Dermis blood vessel endothelial cell (primary cell): Measurements from ENCODE around the gene TCHHL1. TPM values are rescaled to one million over a fixed set of nuclear protein-coding genes. Genes with fewer than 3 reads are reported as not detected.

Experiments used
- DNase-seq: peaks from one replicate; pipeline ENCODE4 v3.0.0; 2010
- total RNA-seq: library from RNA; depleted of rRNA; stranded (reverse); fragments of >200 nt; gene quantifications from 2 replicates; pipeline ENCODE4 v1.2.3, GENCODE V29; 2014

TCHHL1 gene
- total RNA-seq, result not detected in 2 replicates

- no peak for DNase-seq
These were observed at the start of gene TCHHL1 for GRCh38 chr1:152089014-152089674. TSS of gene TCHHL1 (minus strand) at chr1:152089064. CDS start at chr1:152088143, 921 bp downstream.

DNA sequence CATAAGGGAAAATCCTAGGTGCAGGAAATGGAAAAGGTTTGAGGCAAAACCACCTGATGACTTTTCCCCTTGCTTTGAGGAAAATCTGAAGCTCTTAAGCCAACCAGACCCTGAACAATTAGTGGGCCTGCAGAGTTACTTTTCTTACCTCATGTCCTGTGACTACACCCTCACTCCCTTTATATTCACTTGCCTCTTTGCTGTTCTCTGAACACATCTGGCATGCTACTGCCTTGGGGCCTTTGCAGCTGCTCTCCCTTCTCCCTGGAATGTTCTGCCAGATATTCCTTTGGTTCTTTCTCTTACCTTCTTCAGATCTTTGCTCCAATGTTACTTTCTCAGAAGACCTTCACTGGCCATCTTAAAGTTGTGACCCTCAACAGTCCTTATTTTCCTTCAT lies 48.4 kb upstream of the TCHHL1 start:
- DNase-seq, result no peak

DNA sequence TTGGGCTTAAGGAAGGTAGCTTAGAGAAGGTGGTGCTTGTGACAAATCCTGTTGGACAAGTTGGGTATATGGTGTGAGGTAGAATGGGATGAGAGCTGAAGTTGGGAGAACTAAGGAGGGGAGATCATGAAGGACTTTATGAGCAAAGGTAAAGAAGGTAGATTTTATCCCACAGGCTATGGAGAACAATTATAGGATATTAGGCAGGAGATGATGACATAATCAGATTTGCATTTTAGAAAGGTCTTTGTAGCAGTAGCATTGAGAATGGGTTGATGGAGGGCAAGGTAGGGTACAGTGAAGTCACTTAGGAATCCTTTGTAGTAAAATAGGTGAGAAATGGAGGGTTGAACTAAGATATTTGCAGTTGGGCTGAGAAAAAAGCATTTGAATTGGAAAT lies 41.3 kb upstream of the TCHHL1 start:
- DNase-seq, result no peak

DNA sequence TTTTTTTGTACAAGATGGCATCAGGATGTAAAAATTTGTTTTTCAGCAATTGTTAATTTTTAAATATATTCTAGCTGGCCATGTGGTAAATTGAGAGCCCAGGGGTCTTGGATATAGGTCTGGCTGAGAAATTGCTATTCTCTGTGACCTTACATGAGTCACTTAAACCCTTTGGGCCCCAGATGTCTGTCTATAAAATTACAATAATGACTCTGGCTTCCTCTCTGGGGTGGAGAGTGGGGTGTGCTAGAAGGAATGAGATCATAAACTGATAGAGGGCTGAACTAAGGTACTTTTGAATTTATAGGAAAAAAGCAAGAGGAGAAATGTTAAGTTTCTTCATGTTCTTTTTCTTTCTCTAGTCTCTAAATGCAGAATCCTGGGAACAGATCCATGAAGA lies 38.8 kb upstream of the TCHHL1 start:
- DNase-seq, result no peak

DNA sequence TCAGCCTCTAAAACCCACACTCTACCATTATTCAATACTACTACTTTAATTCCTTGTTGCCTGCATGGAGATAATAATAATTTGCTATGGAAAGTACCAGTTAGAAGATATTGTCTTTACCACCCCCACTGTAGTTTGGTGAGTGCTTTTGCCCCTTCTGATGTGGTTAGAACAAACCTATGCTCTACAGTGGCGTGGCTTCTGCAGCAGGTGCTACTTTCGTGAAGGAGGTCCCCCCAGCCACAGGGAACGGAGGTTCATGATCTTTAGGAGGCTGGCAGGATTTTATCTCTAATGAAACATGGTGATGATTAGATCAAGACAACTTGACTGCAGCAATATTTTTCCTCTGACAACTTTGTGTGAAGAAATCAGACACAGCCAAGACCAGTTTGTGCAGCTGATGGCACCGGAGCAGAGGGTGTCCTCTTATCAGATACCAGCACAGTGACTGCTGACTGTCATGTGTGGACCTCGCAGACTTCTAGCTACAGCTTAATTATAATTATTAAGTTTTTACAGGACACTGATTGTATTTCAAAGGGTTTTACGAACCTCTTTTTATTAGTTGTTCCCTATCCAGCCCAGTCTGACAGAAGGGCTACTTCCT lies 37.1 kb upstream of the TCHHL1 start:
- DNase-seq, result no peak

DNA sequence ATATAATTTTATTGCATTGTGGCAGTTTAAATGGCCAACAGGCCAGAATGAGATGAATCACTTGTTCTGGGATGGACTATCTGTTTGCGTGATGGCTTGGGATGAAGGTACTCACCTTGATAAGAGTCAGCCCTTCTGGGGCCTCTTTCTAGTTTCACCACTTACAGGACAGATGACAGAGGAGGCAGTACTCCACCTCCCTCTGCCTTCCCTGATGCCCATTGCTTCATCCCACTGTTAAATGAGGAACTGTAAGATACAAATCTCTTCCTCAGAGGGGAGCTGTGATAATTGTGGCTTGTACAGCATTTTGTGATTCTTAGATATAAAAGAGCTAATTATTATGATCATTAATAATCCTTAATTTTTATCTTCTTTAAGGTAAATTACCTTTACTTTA lies 30.1 kb upstream of the TCHHL1 start:
- no peak for DNase-seq

- no peak for DNase-seq
These were observed 26.5 kb upstream of the TCHHL1 start, which contains the start of gene TCHH for GRCh38 chr1:152115344-152115743. TSS of gene TCHH (minus strand) at chr1:152115444. CDS start at chr1:152114080, 1,364 bp downstream.

GRCh38 chr1:152112885-152113432 lies 24.1 kb upstream of the TCHHL1 start:
- DNase-seq, result no peak

DNA sequence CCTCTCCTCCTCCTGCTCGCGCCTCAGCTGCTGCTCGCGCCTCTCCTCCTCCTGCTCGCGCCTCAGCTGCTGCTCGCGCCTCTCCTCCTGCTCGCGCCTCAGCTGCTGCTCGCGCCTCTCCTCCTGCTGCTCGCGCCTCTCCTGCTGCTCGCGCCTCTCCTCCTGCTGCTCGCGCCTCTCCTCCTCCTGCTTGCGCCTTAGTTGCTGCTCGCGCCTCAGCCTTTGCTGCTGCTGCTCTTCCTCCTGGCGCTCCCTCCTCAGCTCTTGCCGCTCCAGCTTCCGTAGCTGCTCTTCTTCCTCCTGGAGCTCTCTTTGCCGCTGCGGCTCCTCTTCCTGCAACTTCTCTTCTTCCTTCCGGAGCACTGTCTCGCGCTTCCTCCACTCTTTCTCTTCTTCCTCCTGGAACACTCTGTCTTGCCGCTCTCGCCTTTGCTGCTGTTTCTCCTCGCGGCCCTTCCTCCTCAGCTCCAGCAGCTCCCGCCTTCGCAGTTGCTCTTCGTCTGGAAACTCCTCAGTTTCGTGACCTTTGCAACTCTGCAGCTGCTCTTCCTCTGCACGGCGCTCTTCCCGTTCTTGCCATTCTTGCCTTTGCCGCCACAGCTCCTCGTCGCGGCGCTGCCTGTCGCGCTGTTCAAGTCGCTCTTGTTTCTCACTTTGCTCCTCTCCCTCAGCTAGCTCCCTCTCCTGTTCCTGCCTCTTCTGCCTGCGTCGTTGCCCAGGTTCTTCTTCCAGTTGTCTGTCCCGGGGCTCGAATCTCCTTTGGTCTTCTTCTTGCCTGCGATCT lies 23.4 kb upstream of the TCHHL1 start:
- DNase-seq, result peak; percentile 27

DNA sequence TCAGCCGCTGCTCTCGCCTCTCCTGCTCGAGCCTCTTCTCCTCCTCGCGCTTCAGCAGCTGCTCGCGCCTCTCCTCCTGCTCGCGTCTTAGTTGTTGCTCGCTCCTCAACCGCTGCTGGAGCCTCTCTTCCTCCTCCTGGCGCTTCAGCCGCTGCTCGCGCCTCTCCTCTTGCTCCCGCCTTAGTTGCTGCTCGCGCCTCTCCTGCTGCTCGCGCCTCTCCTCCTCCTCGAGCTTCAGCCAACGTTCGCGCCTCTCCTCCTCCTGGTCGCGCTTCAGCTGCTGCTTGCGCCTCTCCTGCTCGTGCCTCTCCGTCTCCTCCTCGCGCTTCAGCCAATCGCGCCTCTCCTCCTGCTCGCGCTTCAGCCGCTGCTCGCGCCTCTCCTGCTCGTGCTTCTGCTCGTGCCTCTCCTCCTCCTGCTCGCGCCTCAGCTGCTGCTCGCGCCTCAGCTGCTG lies 22.7 kb upstream of the TCHHL1 start:
- peak; percentile 53 for DNase-seq

GRCh38 chr1:152110860-152111514 lies 22.1 kb upstream of the TCHHL1 start:
- DNase-seq, result peak; percentile 62

- peak; percentile 51 for DNase-seq
These were observed 21.5 kb upstream of the TCHHL1 start for GRCh38 chr1:152110365-152110859.

- no peak for DNase-seq
These were observed 21.1 kb upstream of the TCHHL1 start for GRCh38 chr1:152109998-152110294.

- no peak for DNase-seq
These were observed 20.6 kb upstream of the TCHHL1 start for GRCh38 chr1:152109231-152109997.

DNA sequence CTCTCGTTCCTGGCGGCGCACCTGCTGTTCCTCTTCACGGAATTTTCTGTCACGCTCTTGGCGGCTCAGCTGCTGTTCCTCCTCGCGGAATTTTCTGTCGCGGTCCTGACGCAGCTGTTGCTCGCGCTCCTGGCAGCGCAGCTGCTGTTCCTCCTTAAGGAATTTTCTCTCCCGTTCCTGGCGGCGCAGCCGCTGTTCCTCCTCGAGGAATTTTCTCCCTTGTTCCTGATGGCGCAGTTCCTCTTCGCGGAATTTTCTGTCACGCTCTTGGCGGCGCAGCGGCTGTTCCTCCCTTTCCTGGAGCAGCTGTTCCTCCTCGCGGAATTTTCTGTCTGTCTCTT lies 20.0 kb upstream of the TCHHL1 start:
- DNase-seq, result no peak

DNA sequence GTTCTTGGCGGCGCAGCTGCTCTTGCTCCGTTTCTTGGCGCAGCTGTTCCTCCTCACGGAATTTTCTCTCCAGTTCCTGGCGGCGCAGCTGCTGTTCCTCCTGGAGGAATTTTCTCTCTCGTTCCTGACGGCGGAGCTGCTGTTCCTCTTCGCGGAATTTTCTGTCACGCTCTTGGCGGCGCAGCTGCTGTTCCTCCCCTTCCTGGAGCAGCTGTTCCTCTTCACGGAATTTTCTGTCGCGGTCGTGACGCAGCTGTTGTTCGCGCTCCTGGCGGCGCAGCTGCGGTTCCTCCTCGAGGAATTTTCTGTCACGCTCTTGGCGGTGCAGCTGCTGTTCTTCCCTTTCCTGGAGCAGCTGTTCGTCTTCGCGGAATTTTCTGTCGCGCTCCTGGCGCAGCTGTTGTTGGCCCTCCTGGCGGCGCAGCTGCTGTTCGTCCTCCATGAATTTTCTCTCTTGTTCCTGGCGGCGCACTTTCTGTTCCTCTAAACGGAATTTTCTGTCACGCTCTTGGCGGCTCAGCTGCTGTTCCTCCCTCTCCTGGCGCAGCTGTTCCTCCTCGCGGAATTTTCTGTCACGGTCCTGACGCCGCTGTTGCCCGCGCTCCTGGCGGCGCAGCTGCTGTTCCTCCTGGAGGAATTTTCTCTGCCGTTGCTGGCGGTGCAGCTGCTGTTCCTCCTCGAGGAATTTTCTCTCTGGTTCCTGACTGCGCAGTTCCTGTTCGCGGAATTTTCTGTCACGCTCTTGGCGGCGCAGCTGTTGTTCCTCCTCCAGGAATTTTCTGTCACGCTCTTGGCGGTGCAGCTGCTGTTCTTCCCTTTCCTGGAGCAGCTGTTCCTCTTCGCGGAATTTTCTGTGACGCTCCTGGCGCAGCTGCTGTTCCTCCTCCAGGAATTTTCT lies 19.4 kb upstream of the TCHHL1 start:
- DNase-seq, result peak; percentile 42

GRCh38 chr1:152107031-152107983 lies 18.4 kb upstream of the TCHHL1 start:
- no peak for DNase-seq

GRCh38 chr1:152104854-152105253 lies 16.0 kb upstream of the TCHHL1 start:
- DNase-seq, result no peak

DNA sequence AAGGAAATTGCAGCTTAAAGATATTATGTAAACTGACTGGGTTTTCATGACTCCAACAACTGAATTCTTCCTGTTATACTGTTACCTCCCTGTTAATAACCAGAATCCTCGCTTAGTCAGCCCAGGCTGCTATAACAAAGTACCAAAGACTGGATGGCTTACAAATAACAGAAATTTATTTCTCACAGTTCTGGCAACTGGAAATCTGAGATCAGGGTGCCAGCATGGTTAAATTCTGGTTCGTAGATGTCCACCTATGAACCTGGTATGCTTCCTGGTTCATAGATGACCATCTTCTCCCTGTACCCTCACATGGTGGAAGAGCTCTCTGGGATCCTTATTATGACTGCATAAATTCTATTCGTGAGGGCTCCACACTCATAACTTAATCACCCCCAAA lies 8.1 kb upstream of the TCHHL1 start:
- DNase-seq, result no peak

DNA sequence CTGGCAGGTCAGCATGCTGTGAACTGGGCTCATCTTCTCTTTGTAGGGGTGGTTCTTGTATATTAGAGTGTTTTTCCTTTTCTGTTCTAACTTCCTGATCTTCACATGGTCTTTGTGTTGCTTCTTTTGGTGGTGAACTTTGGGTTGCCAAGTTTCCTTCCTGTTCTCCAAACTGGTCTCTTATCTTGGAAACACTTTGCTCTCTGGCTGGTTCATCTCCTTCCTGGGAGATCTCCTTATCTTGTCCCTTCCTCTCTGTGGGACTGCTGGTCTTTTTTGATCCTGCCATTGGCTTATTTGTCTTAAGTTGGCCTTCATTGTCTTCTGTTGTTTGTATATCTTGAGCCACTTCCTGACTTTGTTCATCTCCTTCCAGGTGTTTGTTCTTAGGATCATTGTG lies 2.1 kb downstream of the TCHHL1 start:
- DNase-seq, result no peak
